HG03103 (cell line): ENCODE results near the gene ACACB.

Source experiments
- ATAC-seq: cut with Tn5 transposase; IDR thresholded peaks from one replicate; pipeline ENCODE4 v1.9.1; 2021; ENCODE audit warnings: low read depth; ENCODE audit not compliant: unreplicated experiment

Gene ACACB

GRCh38 chr12:109247831-109248654 lies 131.7 kb downstream of the ACACB start:
- no peak for ATAC-seq

- ATAC-seq = no peak
Observed at GRCh38 chr12:109250523-109250922, 134.1 kb downstream of the ACACB start.

GRCh38 chr12:109252799-109253198 lies 136.4 kb downstream of the ACACB start:
- ATAC-seq = no peak

GRCh38 chr12:109253913-109254544 lies 137.6 kb downstream of the ACACB start:
- no peak for ATAC-seq

- ATAC-seq = no peak
Observed at GRCh38 chr12:109255377-109255776, 139.0 kb downstream of the ACACB start.

- no peak for ATAC-seq
Observed at GRCh38 chr12:109256011-109256410, 139.6 kb downstream of the ACACB start.

GRCh38 chr12:109258201-109258600 lies 141.8 kb downstream of the ACACB start:
- no peak for ATAC-seq

GRCh38 chr12:109258607-109259544 lies 142.5 kb downstream of the ACACB start:
- no peak for ATAC-seq

GRCh38 chr12:109259545-109259895 lies 143.1 kb downstream of the ACACB start:
- ATAC-seq = no peak

- ATAC-seq = no peak
Observed at GRCh38 chr12:109261087-109261486, 144.7 kb downstream of the ACACB start.

GRCh38 chr12:109261939-109262338 lies 145.6 kb downstream of the ACACB start:
- no peak for ATAC-seq

GRCh38 chr12:109263439-109263838 lies 147.1 kb downstream of the ACACB start:
- no peak for ATAC-seq

- ATAC-seq = no peak
Observed at GRCh38 chr12:109264095-109264942, 147.9 kb downstream of the ACACB start.

- no peak for ATAC-seq
Observed at GRCh38 chr12:109264943-109265650, 148.7 kb downstream of the ACACB start.

GRCh38 chr12:109266106-109266879 lies 149.9 kb downstream of the ACACB start:
- no peak for ATAC-seq

- ATAC-seq = no peak
Observed at GRCh38 chr12:109267361-109267760, 151.0 kb downstream of the ACACB start.

GRCh38 chr12:109268896-109269295 lies 152.5 kb downstream of the ACACB start:
- no peak for ATAC-seq

GRCh38 chr12:109269428-109269827 lies 153.0 kb downstream of the ACACB start:
- no peak for ATAC-seq

- no peak for ATAC-seq
Observed at GRCh38 chr12:109270494-109270893, 154.1 kb downstream of the ACACB start.
